Measurements from ENCODE around the gene WBP1.
"Not testable (repeated sequence)": the region's sequence is repeated elsewhere in the genome, so short reads cannot be mapped to it uniquely, and the experiment has no call there.

Gene WBP1

GRCh38 chr2:74457129-74457548 lies 1.1 kb upstream of the WBP1 start:
- no peak for DNase-seq

DNA sequence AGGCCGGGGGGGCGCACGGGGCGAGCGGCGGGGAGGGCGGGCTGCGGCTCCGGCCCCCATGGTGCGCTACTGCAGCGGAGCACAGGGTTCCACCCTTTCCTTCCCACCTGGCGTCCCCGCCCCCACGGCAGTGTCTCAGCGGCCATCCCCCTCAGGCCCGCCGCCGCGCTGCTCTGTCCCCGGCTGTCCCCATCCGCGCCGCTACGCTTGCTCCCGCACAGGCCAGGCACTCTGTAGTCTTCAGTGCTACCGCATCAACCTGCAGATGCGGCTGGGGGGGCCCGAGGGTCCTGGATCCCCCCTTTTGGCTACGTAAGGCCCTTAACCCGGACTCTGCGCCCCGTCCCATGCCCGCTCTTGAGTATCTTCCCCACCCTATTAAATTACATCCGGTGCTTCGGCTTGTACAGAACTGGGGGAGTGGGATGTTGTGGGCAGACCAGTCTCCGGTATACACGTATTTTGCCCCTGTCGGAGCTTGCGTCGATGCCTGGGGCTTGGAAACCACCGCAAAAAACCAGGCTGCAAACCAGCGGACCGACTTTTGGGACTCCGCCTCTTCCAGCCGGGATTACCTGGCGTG lies 598 bp upstream of the WBP1 start:
- DNase-seq = peak; percentile 82

- DNase-seq = no peak
These were observed 713 bp downstream of the WBP1 start for GRCh38 chr2:74458938-74459363.

DNA sequence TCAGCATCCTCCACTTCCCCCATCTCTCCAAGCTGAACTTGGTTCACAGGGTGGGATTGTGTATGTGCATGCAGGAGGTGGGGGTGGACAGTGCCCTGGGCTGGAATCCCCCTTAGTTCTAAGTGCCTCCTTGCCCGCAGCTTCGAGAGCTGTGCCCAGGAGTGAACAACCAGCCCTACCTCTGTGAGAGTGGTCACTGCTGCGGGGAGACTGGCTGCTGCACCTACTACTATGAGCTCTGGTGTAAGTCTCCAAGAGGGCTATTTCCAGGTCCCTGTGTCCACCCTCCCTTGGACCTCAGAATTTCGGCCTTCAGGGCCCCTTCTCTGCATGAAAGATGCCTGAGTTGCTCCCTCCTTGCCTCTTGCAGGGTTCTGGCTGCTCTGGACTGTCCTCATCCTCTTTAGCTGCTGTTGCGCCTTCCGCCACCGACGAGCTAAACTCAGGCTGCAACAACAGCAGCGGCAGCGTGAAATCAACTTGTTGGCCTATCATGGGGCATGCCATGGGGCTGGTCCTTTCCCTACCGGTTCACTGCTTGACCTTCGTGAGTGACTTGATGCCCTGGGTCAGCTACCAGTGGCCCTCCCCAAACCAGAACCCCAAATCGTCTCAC lies 1.4 kb downstream of the WBP1 start:
- not testable (repeated sequence) for DNase-seq

DNA sequence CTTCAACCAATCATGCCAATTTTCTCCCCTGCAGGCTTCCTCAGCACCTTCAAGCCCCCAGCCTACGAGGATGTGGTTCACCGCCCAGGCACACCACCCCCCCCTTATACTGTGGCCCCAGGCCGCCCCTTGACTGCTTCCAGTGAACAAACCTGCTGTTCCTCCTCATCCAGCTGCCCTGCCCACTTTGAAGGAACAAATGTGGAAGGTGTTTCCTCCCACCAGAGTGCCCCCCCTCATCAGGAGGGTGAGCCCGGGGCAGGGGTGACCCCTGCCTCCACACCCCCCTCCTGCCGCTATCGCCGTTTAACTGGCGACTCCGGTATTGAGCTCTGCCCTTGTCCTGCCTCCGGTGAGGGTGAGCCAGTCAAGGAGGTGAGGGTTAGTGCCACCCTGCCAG lies 1.9 kb downstream of the WBP1 start:
- DNase-seq = not testable (repeated sequence)

- DNase-seq = no peak
These were observed 3.2 kb downstream of the WBP1 start for GRCh38 chr2:74461187-74462053.

DNA sequence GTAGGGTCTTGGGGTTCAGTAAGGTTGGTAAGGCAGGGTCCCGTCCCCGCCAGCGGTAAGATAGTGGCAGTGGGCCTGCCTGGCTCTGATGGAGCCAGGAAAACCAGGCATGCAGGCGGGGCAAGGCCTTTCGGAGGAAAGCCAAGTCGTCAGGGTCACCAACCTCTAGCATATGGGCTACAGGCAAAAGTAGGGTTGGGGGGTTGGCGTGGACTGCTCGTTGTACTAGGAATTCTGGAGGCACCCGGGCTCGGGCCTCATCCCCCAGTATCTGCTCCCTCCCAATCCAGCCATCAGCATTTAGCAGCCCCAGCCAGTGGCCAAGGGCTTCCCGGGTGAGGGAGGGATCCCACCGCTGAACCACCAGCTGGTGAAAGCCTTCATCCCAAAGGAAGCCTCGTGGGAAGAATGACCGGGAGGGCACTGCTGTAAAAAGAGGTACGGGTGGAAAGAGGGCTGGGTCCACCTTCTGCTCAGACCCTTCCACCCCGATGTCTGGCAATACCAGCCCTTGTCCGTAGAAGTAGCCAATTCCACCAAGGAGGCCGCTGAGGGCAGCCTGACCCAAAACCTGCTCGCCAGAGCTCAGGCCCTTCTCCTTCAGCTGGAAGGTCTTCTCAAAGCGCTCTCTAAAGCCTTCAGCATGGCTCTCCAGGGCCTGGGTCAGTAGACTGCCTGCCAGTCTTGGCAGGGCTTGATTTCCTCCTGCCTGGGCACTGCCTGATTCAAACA lies 4.0 kb downstream of the WBP1 start:
- DNase-seq = no peak

DNA sequence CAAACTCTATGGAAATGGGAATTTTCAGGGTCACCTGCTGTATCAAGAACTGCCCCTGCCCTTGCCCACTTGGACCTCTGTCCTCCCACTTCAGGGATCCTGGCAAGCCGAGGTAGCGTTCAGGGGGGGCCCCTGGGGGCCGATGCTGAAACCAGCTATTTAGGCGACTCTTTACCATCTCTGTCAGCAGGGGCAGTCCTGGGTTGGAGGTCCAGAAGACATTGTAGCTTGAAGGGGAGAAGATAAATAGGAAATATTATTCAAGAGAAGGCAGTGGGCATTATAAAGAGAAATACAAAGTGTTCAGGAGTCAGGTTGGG lies 4.5 kb downstream of the WBP1 start:
- DNase-seq = no peak

GRCh38 chr2:74464406-74464805 lies 6.2 kb downstream of the WBP1 start:
- DNase-seq = no peak

- not testable (repeated sequence) for DNase-seq
These were observed 12.5 kb downstream of the WBP1 start for GRCh38 chr2:74470742-74471141.

DNA sequence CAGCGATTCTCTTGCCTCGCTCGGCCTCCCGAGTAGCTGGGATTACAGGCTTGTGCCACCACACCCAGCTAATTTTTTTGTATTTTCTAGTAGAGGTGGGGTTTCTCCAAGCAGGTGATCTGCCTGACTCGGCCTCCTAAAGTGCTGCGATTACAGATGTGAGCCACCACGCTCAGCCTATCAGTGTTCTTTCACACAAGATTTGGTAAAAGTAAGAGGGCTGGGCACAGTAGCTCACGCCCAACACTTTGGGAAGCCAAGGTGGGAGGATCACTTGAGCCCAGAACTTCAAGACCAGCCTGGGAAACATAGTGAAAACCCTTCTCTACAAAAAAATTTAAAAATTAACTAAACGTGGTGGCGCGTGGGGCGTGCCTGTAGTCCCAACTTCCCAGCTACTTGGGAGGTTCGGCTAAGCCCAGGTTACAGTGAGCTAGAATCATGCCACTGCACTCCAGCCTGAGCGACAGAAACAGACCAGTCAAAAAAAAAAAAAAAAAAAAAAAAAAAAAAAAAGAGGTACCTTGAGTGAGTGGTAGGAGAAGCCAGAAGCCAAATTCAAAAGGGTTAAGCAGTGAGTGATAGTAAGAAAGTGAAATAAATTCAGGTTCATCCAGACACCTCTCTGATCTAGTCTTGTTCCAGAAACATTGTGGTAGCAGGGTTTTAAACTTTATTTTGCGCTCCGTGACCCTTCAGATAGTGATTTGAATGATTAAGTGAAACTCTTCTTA lies 13.3 kb downstream of the WBP1 start:
- no peak for DNase-seq

DNA sequence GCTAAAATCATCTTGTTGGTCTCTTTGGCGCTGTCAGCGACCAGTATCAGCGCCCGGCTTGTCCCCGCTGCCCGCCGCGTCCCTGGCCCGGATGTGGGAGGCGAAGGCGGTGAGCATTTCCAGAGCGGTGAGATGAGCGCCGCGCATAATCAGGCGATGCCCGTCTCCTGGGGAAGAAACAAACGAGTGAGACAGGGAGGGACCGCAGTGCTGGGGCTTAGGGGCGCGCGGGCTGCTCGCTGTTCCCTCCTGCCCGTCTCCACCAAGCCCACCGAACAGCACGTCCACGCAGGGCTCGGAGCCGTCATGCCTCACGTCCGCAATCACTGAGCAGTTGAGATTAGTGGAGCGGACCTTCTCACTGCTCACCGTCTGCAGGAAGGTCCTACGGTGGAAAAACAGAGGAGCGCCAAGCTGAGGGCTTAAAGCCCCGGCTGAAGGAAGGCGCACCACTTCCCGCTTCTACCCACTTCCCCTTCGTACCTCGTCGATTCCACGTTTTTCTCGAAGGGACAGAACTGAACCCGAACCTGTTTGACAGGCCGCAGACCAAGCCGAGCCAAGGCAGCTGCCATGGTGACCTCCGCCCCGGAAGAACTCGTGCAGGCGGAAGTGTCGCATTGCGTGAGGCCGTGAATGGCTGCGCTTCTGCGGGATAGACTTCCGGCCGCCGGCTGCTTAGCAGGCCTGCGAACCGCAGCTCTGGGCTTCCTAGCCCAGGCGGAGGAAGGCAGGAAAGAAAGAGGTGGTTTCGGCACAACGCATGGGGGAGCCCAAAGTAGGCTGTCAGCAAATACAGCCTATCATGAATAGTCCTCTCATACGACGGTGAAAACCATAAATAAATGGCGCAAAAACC lies 14.1 kb downstream of the WBP1 start, which contains the start of gene MRPL53:
MRPL53 (minus strand) TSS at position 595 of the 859 bp plus-strand sequence; CDS start at position 575, 20 bp downstream.
- peak; percentile 97 for DNase-seq

DNA sequence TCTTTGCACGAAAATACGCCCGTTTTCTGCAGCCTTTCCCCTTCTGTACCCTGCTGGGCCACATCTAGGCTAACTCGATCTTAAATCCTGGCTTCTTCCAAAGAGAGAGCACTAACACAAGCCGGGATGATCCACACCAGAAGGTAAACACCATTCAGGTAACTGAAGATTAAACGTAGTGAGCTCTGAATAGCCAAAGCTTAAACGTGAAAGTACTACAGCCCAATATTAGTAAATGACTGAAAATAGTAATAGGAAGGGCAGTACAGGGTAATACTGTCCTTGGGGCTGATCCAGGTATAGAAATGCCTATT lies 14.7 kb downstream of the WBP1 start:
- DNase-seq = no peak

GRCh38 chr2:74474481-74474880 lies 16.2 kb downstream of the WBP1 start:
- no peak for DNase-seq

- no peak for DNase-seq
These were observed 16.7 kb downstream of the WBP1 start for GRCh38 chr2:74474899-74475298.

DNA sequence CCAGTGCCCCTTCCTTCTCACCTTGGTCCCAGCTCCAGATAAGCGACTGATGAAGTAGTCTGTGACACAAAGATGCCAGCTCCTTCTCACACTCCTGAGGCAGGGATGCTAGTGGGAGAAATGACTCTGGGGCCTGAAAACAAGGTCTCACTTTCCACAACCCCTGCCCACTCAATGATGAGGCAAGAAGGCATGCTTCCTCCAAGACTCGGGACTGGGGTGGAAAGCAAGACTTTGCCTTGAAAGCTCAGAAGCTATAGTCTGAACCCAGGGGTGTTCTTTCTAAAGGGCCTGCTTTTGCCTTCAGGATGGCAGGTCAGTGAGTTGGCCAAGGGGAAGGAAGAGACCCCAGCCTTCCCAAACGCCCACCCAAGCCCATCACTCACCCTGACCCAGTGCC lies 23.2 kb downstream of the WBP1 start:
- DNase-seq = no peak

GRCh38 chr2:74481961-74482800 lies 23.9 kb downstream of the WBP1 start:
- DNase-seq = peak; percentile 59

GRCh38 chr2:74482801-74483674 lies 24.8 kb downstream of the WBP1 start, which contains the start of the genes CCDC142 and TTC31:
Gene CCDC142 (minus strand): TSS chr2:74482998. CDS start chr2:74482837, 161 bp downstream.
Gene TTC31 (plus strand): TSS chr2:74483081. CDS start chr2:74483096, 15 bp downstream.
- peak; percentile 95 for DNase-seq

- not testable (repeated sequence) for DNase-seq
These were observed 25.5 kb downstream of the WBP1 start for GRCh38 chr2:74483675-74484164.
